Effector CD8-positive, alpha-beta T cell (primary cell): Measurements from ENCODE around the gene AKAP8L.

ENCODE experiments used
- DNase-seq: peaks from one replicate; lab custom pipeline; 2025; lab: John Stamatoyannopoulos, UW

The AKAP8L gene

DNA sequence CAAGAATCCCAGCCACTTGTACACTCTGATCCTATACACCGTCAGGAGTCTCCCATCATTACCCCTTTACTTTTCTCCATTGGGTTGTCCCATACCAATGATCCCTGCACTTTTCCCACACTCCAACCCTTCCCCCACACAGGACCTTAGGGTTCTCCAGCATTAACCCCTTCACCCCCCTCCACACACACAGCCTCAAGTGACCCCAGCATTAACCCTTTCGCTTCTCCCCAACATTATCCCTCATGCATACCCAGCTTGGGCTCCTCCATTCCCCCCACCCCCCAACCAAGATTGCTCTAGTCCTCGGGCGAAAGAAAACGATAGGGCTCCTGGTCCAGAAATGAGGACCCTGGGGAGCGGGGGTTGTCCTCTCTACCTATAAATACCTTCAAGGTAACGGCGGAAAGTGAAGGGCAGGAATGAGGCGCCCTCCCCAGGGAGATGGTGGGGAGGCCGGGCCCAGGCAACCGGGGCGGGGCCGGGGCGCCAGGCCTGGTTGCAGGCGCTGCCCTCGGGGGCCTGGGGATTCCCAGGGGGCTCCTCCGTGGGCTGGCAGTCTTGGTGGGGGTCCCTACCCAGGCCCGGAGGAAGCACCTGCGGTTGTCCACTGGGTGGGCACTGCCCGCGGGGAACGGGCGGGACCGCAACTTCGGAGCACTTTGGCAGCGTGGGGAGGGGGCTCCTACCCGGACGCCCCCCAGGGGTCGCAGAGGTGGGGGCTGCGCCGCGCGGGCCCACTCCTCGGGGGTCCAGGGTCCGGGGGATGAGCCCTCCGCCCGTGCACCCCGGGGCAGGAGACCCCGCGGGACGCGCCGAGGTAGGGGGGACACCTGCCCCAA lies 30.2 kb upstream of the AKAP8L start:
- DNase-seq = no peak

DNA sequence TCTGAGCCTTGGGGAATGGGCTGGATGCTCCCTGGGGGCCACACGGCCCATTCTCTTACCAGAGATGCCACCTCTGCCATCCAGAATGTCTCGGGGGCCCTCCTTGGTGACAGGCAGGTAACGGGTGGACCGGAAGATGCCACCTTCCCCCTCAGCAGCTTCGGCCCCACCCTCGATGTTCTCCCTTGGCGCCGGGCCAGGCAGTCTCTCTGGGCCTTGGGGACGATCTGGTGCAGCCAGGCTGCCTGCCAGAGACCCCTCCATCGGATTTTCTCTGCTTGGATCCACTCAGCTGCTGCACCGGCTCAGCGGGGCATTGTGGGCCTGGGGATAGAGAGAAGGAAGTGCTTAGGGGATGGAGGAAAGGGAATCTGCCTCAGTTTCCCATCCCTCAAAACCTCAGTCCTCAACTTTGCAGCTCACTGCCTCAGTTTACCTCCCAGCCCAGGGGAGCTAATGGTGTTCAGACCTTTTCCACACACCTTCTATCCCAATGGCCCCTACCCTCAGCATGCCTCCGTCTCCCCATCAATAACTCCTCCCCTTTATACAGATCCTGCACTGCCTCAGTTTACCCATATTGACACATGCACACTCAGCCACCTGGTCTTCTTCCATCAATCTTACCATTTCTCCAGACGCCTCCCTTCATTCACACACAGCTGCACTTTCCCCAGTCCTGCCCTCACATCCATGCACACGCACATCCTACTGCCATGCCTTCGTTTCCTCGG lies 29.4 kb upstream of the AKAP8L start:
- no peak for DNase-seq

DNA sequence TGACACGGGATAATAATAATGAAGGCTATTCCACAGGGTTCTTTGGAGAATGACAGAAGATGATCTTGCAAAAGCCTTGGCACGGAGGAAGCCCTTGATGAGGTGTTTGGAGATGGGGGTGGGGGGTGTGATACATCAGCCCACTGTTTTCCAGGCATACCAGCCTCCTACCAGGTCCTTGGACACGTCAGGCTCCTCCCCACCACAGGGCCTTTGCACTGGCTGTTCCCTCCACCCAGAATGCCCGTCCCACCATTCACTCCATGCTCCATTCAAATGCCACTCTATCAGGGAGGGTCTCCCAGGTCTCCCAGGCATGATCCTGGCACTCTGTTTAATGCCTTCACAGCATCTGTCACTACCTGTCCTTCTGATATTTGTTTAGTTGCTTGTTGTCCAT lies 28.3 kb upstream of the AKAP8L start:
- no peak for DNase-seq

DNA sequence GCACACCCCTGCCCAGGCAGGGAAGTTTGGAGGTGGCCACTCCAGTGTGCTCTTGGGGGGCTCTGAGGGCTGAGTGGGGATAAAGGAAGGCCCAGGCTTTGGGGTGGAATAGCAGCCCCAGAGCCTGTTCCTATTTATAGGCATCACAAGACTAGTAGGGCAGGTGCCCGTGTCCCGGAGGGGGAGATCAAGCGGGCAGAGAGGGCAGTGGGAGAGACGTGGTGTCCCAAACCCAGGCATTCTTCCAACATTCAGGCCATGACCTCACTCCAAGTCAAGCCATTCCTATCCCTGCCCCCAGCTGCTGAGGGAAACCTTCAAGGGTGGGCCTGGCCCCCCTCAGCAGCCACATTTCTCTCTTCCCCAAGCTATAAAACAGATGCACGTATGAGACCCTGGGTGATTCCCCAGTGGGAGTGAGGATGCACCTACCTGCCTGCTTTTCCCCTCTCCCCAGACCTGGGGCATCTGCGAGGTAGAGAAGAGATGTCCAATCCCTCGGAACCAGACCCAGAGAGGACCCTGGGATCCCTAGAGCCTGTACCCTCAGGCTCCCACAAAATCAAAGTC lies 27.1 kb upstream of the AKAP8L start:
- DNase-seq = no peak

DNA sequence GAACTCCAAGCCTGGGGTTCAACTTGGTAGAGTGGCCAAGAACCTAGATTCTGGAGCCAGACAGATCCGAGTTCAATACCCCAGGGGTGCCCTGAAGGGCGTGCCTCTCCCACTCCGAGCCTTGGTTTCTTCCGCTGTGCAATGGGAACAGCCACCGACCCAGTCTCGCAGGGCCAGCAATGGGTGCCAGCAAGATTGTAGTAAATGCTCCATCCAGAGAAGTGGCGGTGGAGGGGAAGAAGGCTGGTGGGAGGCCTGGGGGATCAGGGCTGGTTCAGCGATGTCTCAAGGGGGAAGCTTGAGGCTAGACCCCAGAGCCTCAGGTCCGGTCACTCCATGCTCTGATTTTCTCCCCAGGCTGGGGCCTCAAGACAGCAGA lies 26.4 kb upstream of the AKAP8L start:
- no peak for DNase-seq

DNA sequence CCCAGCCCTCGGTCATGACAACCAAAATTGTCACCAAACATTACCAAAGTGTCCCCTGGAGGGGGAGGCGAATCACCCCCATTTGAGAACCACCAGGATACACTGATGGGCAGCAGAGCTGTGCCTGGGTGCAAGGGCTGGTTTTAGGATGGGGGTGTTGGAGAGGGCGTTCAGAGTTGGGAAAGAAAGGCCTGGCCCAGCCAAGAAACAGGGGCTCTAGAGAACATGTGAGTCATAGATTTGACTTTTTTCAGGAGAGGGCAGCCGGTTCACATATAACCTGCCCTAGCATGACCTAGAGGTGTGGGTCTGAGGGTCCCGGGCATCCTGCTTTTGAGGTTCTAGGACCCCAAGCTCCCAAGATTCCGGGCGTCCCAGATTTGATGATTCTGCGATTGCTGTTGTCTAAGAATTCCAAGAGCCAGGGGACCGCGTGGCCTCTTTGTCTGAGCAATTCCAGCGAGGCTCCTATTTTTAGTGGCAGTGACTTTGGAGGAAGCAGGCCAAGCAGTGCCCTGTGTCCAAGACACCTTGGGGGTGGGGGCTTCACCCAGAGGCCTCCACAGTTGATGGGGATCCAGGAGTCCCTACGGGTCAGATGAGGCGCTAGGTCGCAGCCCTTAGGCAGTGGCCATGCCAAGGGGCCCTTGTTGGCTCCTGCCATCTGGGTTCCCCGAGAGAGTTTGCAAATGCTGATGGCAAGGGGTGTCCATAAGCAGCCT lies 25.9 kb upstream of the AKAP8L start:
- no peak for DNase-seq

DNA sequence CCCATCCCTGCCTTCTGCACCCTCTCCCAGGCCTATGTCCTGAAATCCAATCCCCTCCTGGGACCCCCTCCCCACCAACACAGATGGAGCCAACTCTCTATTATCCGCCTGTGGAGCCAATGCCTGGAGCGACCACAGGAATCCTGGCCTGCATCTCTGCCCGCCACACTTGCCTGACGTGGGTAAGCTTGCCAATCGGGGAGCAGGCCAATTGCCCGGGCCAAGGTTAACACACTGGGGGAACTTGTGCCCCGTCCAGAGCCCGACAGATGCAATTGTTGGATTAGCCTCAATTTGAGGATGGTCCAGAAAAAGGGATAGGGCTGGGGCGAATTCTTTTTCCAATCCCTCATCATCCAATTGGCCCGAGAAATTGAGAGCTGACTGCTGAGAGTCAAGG lies 25.1 kb upstream of the AKAP8L start:
- DNase-seq = no peak

DNA sequence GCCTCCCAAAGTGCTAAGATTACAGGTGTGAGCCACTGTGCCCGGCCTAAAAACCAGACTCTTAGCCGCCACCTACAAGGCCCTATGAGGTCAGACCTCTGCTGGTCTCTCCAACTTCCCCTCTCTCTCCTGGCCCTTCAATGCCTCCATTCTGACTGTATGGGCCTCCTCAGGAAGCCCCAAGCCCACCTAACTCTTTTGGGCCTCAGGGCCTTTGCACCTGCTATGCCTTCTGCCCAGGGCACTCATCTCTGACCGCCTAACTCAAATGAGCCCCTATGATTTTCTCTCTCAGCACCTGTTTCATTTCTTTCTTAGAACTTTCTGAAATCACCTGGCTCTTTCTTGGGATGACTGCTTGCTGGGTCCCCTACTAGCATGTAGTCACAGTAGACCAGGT lies 24.5 kb upstream of the AKAP8L start:
- no peak for DNase-seq

DNA sequence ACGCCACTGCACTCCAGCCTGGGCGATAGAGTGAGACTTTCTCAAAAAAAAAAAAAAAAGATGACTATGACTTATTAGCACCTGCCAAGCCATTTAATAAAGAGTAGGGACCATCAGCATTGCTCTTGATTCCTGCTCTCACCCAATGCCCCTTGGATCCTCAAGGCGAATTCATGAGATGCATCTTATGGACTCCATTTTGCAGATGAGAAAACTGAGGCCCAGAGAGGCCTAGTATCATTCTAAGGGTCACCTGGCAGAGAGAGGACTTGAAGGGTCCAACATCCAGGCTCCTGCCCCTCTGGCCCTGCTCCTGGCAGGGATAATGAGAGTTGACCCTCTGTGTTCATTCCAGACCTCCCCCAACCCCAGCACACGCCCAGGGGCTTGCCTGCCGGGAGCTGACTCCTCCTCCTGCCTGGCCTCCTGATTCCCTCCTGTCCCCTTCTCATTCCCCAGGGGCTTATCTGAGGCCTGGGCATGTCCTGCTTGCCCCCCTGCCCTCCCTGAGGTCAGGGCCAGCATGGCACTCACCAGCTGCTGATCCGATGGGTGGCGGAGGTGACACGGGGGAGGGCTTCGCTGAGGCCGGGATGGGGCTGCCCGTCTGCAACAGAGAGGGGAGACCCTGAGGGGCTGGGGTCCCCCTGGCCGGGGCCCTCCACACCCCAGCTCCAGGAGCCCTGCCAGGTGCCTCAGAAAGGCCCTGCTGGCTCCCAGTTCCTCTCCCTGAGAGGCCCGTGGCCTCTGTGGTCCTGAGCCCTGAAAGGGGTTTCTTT lies 23.5 kb upstream of the AKAP8L start:
- no peak for DNase-seq

DNA sequence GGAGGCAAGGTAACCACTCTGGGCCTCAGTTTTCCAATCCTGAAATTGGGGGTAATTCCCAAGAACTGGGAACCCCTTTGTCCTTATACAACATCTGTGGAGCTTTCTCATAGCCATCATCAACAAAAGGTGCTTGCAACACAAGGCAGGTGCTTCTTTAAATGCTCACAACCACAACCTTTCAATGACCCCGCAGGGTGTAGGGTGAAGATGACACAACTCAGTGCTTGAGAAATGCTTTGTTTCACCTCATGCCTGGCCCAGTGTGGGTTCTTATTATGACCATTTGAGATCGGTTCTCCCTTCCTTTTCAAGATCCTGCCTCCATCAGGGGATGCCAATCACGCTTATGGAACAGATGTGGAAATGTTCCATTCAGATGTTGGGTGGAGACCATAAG lies 22.5 kb upstream of the AKAP8L start:
- DNase-seq = no peak

DNA sequence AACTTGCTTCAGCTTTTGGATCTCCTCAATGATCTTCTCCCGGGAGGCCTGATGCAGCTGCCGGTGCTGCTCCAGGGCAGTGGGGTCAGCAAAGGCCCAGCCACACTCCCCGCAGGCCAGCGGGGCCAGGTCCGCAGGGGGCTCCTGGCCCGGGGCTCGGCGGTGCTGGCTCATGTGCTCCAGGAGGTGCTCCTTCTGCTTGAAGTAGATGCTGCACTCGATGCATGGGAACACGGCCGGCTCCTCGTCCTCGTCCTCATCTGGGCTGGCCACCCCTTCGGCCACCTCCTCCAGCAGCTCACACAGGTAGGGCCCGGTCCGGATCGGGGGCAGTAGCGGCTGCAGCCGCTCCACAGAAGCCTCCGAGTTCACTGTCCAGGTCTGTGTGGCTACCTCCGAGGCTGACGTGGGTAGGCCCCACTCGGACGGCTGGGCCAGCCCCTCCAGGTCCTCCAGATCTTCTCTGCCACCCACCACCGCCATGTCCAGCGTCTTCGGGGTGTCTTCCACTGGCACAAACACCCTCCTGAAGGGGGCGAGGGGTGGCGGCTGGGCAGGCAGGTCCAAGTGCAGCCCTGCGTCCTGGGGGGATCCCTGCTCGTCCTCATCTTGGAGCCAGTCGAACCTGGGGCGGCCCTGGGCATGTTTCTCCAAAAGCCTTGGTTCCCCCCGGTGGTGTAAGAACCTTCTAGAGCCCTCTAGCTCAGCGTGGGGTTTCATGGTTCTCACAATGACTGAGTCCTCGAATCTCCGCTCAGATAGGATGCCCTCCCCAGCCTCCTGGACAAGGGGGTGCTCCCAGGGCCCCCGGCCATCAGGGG lies 21.2 kb upstream of the AKAP8L start:
- no peak for DNase-seq

DNA sequence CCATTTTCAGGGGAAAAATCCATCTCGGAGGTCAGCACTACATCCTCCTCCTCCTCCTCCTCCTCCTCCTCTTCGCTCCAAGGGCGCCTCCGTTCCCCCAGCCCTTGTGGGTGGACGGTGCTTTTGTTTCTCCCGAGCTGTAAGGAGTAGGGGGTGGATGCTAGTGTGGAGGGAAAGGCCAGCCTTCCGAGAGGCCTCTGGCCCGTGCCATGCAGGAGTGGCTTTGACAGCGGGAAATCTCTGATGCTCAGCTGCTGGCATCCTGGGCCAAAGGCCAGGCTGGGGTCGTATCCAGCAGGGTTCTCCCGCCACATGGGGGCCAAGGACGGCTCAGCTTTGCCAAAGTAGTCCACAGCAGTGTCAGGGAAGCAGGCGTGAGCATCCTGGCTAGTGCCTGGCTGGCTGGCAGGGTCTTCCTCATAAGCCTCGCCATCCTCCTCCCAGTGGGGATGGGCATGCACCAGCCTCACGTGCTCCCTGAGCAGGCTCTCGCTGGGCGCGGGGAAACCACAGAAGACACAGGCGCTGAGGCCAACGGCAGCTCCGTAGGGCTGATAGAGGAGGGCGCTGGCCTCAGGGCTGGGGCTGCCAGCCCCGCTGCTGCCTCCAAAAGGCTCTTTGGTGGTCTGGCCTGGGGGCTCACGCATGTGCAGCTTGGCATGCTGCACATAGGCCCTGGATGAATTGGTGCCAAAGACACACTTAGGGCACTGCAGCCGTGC lies 20.5 kb upstream of the AKAP8L start:
- no peak for DNase-seq

DNA sequence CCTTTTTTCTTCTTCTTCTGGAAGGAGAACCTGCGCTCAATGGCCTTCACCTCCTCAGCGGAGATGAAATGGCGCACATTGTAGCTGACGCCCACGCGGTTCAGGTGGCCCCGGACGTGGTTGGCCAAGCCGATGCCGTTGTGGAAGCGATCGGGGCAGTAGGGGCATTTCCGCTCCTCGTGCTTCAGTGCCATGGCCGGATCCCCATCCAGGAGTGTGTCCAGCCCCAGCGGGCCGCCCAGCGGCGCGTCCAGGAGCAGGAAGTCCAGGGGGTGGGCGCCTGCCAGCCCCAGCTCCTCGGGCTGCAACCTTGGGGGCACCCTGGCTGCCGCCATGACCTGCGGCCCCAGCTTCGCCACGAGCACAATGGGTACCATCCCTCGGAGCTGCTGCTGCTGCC lies 19.8 kb upstream of the AKAP8L start:
- no peak for DNase-seq

DNA sequence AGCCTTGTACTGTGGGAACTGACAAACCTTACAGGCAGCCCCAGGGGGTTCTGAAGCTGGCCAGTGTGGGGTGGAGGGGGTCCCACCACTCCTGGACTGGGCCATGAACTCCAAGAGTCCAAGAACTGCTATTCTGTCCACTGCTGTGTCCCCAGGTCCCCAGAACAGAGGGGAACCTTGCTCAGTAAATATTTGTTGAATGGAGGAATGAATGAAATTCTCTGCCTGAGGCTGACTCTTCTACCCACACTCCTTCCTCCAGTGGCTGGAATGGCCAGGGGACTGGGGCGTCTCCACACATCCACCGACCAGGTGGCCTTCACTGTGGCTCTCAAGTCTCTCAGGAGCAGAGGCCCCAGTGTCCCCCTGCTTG lies 19.3 kb upstream of the AKAP8L start:
- no peak for DNase-seq

DNA sequence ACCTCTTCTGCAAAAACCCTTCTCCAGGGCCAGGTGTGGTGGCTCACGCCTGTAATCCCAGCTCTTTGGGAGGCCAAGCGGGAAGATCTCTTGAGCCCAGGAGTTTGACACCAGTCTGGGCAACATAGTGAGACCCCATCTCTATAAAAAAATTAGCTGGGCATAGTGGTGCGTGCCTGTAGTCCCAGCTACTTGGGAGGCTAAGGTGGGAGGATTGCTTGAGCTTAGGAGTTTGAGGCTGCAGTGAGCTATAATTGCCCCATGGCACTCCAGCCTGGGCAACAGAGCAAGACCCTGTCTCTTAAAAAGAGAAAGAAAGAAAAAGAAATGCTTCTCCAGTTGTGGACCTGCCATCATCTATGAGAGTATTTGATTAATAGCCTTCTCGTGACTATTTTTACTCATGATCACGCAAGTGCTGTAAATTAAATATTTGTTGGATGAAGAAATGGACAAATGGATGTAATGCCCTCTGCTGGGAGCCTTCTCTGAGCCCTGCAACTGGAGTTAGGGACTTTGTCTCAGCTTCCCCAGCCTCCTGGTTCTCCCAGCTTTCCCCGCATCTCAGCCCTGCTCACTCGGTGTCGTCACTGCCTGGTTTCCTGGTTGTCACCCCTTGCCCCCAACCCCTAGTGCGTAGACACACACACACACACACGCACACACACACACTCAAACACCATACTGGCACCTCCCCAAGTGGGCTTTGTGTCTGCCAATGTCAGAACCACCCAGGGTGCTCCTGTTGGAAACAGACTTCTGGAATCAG lies 18.8 kb upstream of the AKAP8L start:
- no peak for DNase-seq

DNA sequence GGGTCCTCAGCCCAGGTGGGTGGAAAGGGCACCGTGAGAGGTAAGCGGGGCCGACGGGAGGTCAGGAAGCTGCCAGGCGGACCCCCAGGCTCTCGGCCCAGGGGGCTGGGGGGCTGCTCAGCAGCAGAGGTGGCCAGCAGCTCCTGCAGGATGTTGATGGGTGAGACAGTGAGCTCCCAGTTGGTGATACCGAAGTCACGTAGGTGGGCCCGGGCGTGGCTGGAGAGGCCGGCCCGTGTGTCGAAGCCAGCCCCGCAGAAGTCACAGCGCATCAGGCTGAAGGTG lies 18.0 kb upstream of the AKAP8L start:
- no peak for DNase-seq

DNA sequence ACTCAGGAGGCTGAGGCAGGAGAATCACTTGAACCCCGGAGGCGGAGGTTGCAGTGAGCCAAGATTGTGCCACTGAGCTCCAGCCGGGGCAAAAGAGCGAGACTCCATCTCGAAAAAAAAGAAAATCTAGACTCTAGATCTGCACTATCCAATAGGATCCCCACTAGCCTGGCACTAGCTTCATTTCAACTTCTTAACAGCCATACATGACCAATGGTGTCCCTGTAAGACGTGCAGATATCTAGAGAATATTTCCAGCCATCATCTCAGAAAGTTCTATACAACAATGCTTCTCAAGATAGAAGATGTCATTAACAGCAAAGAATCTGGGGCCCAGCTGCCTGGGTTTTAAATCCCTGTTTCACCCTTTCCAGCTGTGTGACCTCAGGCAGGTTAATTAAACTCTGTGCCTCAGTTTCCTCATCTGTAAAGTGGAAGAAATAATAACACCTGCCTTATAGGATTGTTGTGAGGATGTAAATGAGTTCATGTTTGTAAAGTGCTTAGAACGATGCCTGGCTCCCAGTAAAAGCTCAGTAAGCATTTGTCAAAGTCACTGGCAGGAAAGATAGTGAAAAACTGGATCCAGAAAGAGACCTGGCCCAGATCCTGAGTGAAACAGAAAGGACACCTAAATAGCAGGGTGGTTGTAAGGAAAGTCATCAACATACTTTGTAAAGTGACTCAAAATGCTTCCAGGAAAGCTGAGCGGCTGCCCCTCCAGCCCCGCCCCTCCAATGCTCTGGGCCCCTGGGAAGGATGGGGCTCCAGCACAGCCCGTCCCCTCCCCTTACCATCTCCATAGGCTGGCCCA lies 17.4 kb upstream of the AKAP8L start:
- DNase-seq = no peak

DNA sequence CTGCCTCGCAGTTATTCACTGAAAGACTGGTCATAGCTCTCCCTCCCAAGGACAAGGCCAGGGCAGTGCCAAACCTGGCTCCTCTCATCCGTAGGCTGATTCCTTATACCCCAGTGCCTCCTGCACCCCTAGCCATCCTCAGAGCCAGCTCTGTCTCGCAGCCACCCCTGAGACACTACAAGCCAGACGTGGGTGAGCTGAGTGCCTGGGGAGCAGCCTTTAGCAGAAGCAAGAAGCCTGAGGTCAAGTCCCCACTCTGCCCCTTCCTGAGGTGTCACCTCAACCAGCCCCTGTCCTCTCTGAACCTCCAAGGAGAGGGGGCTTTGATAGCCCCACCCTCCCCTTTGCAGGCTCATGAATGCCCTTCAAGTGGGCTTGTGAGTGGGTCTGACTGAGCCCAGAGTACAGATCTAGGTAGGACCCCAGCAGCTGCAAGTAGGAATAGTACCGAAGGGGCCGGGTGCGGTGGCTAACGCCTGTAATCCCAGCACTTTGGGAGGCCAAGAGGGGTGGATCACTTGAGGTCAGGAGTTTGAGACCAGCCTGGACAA lies 14.8 kb upstream of the AKAP8L start:
- no peak for DNase-seq
